Activated naive CD4-positive, alpha-beta T cell treated with anti-CD3 and anti-CD28 coated beads, Interleukin-2, amount 50 U/mL, for 16 hours (primary cell): ENCODE data around the gene NSRP1.
"Not testable (repeated sequence)": the region's sequence is repeated elsewhere in the genome, so short reads cannot be mapped to it uniquely, and the experiment has no call there.

ENCODE experiments used
- DNase-seq: peaks from one replicate; pipeline ENCODE4 v3.0.0-alpha.2; 2020

The NSRP1 gene

DNA sequence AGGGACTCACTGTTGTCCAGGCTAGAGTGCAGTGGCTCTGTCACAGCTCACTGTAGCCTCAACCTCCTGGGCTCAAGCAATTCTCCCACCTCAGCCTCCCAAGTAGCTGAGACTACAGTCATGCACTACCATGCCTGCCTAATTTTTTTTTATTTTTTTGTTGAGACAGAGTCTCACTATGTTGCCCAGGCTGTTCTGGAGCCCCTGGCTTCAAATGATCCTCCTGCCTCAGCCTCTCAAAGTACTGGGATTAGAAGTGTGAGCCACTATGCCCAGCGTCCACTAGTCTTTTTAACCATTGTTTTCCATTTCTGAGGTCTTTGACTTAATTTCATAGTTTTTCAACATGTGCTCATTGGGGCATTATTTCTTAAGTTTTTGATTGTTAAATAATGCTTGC is 13.5 kb downstream of the NSRP1 start:
- DNase-seq = no peak

DNA sequence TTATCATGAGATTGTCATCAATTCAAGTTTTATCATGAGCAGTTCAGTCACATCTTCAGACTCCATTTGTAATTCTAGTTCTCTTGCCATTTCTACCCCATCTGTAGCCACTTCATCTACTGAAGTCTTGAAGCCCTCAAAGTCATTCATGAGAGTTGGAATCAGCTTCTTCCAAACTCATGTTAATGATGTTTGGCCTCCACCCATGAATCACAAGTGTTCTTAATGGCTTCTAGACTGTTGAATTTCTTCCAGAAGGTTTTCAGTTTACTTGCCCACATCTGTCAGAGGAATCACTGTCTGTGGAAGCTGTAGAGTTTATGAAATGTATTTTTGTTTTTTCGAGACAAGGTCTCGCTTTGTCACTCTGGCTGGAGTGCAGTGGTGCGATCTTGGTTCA is 16.0 kb downstream of the NSRP1 start:
- no peak for DNase-seq

DNA sequence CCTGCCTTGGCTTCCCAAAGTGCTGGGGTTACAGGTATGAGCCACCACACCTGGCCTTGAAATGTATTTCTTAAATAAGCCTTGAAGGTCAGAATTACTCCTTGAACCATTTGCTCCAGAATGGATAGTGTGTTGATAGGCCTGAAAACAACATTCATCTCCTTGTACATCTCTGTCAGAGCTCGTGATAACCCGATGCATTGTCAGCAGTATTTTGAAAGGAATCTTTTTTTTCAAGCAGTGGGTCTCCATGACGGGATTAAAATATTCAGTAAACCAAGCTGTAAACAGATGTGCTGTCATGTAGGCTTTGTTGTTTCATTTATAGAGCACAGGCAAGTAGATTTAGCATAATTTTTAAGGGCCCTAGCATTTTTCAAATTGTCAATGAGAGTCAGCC is 16.6 kb downstream of the NSRP1 start:
- DNase-seq = no peak

DNA sequence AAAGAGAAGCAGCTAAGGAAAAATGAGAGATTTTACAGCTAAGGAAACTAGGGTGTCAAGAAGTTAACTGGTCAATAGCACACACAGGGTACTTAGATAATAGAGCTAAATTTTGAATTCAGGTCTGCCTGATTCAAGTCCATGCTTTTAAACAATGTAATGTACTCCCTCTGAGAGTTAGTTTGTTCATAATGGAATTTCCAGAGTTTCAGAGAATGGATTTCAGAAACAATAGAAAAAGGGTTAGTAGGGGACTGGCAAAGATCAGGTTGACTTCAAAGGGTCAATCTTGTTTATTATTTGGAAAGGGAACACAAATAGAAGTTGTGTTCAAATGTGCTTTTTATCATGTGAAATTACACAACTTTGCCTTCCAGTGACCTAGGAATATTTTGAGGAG is 17.9 kb downstream of the NSRP1 start:
- DNase-seq = no peak

DNA sequence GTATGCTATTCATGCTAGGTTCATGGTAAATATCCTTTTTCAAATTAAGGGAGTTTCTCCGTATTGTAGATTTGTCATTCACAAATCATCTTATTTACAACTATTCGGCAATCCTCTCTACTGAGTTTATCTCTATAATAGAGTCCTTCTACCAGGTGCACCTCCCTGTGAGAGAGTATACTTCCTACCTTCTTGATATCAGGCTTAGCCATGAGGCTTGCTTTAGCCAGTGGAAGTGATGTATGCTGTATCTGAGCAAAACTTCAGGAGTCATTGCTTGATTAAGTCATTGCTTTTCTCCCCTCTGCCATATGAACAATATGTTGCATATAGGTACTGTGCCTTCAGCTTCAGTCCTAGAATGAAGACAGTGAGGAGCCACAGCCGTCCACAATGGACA is 20.5 kb downstream of the NSRP1 start:
- no peak for DNase-seq

DNA sequence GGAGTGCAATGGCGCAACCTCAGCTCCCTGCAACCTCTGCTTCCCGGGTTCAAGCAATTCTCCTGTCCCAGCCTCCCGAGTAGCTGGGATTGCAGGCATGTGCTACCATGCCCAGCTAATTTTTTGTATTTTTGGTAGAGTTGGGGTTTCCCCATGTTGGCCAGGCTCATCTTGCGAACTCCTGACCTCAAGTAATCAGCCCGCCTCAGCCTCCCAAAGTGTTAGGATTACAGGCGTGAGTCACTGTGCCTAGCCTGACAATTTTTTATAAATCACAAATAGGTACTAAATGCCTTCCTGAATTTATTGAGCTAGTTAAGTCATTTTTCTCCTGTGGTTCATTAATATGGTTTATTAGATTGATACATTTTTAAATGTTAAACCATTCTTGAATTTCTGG is 31.2 kb downstream of the NSRP1 start:
- not testable (repeated sequence) for DNase-seq

DNA sequence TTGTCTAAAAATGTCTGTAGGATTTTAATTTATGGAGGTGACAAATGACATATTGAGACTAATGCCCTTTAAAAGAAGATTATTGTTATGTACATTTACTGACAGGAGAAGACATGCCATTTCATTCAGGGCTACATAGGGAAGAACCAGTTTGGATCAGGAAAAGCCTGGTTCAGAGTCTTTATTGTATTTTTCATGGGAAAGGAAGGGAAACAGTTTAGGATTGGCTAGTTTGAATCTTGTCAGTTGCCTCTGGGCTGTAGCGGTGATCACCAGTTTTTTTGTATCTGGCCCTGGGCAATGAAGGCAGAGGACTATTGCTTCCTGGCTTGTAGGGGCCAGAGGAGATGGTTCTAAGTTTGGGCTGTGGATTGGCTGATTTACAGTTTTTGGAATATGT is 31.8 kb downstream of the NSRP1 start:
- no peak for DNase-seq

DNA sequence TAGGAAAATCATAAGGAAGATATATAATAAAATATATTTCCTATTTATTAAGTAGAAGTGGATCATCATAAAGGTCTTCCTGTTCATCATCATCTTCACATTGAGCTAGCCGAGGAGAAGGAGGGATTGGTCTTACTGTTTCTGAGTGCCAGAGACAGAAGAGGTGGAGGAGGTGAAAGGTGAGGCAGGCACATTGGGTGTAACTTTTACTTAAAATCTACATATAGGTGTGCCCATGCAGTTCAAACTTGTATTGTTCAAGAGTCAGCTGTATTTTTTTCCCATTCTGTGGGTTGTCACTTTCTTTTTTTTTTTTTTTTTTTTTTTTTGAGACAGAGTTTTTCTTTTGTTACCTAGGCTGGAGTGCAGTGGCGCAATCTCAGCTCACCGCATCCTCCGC is 34.9 kb downstream of the NSRP1 start:
- no peak for DNase-seq

DNA sequence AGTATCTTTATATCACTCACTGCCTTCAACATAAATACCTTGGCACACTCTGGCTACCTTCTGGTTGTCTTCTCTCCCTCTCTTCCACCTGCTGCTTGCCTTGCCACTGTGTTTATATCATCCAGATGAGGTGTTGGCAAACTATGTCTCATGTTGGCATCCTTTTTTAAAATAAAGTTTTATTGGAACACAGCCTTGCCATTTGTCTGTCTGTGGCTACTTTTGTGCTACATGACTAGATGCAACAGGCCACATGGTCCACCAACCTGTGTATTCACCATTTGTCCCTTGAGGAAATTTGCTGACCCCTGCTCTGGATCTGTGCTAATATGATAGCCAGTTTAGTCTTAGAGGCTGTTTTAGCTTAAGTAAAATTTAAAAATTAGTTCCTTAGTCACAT is 36.8 kb downstream of the NSRP1 start:
- DNase-seq = no peak

DNA sequence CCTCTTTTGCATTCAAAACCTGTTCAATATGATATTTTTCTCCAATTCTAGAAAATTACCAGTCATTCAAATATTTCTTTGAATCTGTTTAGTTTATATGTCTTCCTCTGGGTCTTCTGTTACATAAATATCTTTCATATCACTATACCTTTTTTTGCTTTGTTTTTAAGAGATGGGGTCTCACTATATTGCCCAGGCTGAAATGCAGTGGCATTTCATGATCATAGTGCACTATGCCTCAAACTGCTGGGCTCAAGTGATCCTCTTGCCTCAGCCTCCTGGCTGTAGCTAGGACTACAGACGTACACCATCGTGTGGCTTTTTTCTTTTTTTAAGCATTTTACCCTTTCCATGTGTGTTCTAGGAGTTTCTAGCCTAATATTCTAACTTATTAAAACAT is 38.8 kb downstream of the NSRP1 start:
- DNase-seq = no peak

DNA sequence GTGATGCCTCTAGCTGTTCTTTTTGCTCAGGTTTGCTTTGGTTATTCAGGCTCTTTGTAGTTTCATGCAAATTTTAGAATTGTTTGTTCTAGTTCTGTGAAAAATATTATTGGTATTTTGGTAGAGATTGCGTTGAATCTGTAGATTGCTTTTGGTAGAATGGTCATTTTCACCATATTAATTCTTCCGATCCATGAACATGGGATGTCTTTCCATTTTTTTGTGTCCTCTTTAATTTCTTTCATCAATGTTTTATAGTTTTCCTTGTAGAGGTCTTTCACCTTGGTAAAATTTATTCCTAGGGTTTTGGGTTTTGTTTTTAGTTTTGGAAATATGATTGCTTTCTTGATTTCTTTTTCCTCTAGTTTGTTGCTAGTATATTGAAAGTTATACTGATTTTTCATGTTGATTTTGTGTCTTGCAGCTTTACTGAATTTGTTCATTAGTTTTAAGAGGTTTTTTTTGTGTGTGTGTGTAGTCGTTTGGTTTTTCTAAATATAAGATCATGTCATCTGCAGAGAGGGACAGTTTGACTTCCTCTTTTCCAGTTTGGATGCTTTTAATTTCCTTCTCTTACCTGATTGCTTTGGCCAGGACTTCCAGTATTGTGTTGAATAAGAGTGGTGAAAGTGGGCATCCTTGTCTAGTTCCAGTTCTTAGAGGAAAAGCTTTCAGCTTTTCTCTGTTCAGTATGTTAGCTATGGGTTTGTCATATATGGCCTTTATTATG is 42.4 kb downstream of the NSRP1 start:
- no peak for DNase-seq

DNA sequence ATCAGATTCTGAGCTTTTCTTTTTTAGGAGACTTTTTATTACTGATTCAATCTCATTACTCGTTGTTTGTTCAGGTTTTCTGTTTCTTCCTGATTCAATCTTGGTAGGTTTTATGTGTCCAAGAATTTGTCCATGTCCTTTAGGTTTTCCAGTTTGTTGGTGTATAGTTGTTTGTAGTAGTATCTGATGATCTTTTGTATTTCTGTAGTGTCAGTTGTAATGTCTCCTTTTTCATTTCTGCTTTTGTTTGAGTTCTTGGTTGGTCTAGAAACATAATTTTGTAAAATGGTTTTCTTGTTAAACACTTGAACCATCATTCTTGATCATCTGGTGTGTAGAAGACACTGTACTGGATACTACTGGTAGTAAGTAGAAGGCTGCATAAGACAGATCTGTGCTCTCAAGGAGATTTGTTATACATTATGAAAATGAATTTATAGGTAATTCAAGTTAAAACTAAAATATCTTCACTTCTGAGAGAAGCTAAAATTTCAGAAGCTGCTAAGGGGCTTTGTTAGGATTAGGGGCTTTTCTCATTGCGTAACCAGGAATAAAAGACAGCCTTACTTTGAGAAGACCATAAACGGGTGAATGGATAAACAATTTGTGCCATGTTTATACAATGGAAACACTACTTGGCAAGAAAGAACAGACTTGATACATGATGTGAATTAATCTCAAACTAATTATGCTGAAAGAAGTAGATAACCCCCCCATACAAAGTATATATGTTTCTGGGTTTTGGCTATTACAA is 44.0 kb downstream of the NSRP1 start:
- DNase-seq = no peak

DNA sequence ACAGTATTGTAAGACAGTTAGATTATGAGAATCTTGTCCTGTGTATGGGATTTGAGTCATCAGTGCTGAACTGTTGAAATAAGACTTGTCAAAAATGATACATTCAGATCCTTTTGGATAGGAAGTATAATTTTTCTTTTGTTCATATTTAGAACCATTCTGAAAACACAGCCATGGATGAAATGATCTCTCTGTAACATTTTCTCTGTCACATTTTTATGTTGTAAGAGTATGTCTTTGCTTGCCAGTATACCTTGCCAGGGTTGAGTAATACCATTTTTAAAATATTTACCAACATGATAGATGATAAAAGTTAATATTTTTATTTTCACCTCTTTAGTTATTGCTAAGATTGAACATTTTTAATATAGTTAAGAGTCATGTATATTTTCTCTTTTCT is 45.0 kb downstream of the NSRP1 start:
- no peak for DNase-seq

DNA sequence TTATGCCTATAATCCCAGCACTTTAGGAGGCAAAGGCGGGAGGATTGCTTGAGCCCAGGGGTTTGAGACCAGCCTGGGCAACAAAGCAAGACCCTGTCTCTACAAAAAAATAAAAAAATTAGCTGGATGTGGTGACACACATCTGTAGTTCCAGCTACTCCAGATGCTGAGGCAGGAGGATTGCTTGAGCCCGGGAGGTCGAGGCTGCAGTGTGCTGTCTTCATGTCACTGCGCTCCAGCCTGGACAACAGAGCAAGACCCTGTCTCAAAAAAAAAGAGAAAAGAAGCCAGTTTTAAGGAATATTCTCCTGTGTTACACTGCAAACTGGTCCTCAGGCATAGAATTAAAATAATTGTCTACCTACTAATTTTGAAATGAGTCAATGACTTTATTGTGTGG is 47.9 kb downstream of the NSRP1 start:
- DNase-seq = no peak

DNA sequence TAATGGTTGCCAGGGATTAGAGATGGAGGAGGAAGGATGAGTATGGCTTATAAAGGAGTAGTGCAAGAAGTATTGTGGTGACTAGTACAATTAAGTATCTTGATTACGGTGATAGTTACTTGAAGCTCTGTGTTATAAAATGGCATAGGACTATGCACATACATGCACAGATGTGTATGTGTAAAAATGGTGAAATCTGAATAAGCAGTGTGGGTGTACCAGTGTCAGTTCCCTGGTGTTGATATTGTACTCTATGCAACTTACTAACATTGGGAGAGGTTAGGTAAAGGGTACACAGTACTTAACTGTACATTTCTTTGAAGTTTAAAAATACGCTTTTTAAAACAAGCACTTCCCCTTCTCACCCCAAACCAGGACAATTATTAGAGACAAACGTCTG is 48.5 kb downstream of the NSRP1 start:
- DNase-seq = no peak

DNA sequence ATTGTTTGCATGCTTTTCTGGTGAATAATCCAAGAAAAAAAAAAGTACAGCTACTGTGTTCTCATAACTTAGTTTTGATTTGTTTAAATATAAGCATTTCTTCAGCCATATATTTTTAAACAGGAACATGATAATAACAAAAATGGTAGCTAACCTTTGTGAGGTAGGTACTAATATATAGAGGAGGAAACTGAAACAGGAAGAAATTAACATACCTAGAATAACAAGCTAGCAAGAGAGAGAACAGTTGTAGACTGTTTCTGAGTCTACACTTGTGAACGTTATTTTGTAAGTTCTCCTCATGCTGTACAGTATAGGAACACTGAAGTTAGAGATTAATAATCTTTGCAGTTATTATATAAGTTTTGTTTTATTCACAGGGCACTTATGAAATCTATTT is 49.3 kb downstream of the NSRP1 start:
- no peak for DNase-seq

DNA sequence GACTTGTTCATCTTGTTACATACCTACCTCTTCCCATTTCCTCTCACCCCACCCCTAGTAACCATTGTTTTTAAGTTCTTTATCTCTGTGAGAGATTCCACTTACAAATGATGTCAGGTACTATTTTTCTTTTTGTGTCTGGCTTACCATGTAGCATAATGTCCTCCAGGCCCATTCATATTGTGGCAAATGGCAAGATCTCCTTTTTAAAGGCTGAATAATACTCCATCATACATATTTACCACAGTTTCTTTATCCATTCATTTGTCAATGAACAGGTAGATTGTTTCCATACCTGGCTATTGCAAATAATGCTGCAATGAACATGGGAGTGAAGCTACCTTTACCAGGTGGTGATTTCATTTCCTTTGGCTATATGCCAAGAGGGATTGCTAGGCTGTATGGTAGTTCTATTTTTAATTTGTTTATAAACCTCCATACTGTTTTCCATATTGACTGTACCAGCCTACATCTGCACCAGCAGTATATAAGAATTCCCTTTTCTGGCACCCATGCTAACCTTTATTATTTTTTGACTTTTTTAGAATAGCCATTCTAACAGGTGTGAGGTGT is 53.9 kb downstream of the NSRP1 start:
- no peak for DNase-seq

DNA sequence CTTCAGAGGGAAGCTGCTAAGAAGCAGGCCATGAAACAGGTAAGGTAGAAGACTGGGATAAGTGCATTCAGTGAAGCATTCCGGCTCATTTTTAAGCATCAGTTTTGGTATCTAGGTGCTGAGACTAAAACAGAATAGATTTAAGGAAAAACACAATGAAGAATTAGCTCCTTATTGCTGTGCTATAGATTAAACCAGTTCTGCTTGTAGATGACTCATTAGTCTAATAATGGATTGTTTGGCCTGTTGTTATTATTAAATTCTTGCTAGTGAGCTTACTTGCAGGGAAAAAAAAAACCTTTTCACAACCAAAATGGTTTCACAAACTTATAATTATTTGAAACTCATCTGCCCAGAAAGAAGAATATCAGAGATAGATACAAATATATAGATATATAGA is 55.9 kb downstream of the NSRP1 start:
- DNase-seq = no peak

DNA sequence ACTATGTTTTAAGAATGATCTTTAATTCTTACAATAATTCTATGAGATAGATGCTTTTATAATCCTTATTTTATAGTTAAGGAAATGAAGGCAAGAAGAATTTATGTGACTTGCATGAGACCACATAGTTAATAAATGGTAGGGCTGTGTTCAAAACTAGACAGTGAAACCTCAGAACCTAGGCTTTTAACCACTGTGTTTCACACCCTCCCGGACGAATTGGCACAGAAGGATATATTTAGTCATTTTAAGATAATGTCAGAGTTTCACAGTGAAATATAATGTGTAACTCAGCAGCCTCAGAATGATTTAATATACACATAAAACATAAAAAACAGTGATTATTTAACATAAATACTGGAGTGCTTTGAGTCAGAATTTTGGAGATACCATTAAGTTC is 57.0 kb downstream of the NSRP1 start:
- no peak for DNase-seq

DNA sequence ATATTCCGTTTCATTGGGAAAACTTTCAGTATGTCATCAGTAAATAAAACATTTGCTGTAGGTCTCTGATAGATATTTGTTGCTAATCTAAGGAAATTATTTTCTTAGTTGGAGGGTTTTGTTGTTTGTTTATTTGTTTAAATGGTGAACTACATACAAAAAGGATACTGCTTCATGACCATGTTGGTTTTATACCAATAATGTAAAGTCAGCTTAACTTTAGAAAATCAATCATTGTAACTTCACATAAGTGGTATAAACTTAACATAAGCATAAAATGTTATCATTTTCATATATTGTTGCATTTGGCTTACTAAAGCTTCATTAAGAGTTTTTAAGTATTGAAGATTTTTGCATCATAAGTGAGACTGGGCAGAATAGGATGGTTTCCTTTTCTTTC is 57.9 kb downstream of the NSRP1 start:
- DNase-seq = no peak

DNA sequence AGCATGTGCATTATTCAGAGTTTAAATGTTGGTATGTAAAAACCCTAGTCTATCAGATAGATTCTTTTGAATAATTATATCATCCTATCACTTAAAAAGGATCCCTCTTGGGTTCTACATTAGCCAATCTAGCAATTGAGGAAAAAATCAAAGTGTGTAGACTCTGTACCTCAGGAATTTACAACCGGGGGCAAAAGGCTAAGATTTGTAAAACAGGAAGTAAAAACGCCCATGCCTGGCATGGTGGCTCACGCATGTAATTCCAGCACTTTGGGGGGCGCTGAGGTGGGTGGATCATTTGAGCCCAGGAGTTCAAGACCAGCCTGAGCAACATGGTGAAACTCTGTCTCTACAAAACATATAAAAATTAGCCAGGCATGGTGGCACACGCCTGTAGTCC is 60.2 kb downstream of the NSRP1 start:
- DNase-seq = no peak

DNA sequence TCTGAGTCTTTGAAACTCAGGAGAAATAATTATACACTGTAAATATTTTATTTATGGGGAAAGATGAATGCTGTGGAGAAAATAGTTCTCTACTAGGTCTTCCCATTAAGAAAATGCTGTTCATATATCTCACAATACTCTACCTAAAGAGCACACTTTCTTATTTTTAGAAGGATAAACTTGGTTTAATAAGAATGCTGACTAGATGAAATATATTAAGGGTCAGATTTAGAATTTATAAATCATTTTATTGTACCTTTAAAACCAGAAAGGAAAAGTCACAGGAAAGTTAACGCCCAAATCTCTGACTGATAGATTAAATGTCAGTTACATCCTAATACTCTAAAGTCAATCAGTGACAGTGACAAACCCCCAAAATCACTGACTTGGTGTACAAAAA is 70.1 kb downstream of the NSRP1 start:
- no peak for DNase-seq

DNA sequence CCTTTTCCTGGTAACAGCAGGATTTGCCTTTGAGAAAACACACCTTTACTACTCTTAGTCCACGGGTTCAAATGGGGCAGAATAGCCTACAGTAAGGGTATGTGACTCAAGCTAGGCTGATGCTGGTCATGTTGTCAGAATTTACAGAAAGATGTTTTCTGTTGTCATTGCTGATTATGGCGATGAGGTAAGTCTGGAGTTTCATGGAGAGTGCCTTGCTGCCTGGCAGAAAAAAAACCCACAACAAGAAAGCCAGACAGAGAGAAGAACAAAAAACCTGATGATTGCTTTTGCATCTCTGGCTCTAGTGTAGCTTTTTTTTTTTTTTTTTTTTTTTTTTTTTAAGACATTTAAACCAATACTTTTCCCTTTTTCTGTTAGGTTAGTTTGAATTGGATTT is 71.0 kb downstream of the NSRP1 start:
- no peak for DNase-seq

DNA sequence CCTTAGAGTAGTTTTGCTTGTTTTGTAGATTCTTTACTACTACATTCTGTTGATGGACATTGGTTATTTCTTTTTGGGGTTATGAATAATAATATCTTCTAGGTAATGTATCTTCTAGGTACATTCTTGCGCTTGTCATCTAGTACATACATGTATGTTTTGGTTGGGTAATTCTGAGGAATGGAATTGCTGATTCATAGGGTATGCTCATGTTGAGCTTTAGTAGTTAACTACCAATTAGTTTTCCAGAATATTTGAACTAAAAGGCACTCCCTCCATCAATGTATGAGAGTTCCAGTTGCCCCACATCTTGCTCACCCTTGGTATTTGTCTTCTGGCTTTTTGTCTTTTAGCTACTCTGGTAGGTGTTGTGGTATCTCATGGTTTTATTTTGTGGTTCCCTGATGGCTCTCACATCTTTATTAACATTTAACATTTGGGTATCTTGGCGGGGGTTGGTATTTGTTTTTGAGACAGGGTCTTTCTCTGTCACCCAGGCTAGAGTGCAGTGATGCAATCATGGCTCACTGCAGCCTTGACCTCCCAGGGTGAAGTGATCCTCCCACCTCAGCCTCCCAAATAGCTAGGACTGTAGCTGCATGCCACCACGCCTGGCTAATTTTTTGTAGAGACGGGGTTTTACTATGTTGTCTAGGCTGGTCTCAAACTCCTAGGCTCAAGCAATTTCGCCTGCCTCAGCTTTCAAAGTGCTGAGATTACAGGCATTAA is 71.8 kb downstream of the NSRP1 start:
- DNase-seq = no peak
